OCI-M2 (cell line): ENCODE measurements around the gene JAZF1.
"Not testable (repeated sequence)": the region's sequence is repeated elsewhere in the genome, so short reads cannot be mapped to it uniquely, and the experiment has no call there.

Source experiments
- DNase-seq: peaks from one replicate; lab custom pipeline; 2025; ENCODE audit not compliant: unreplicated experiment; lab: John Stamatoyannopoulos, UW

The JAZF1 gene

DNA sequence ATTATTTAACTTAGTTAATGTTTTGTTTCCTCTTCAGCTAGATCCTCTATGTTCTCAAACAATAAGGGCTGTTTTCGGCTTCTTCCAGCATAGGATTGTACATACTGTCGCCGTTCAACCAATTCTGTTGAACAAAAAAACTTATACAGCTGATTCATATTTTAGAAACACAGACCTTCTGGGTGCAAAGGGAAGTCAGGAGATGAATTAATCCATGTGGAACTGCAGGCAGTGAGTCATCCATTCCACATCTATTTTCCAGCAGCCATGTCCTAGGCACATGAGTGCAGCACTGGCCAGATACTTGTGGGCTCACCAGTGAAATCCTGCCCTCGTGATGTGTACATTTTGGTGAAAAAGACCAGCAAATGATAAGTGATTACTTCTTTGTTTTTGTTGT, 163.2 kb downstream of the JAZF1 start:
- DNase-seq, result no peak

- no peak for DNase-seq
These were observed 164.3 kb downstream of the JAZF1 start for GRCh38 chr7:28016297-28016696.

- DNase-seq, result no peak
These were observed 165.4 kb downstream of the JAZF1 start for GRCh38 chr7:28015169-28015568.

DNA sequence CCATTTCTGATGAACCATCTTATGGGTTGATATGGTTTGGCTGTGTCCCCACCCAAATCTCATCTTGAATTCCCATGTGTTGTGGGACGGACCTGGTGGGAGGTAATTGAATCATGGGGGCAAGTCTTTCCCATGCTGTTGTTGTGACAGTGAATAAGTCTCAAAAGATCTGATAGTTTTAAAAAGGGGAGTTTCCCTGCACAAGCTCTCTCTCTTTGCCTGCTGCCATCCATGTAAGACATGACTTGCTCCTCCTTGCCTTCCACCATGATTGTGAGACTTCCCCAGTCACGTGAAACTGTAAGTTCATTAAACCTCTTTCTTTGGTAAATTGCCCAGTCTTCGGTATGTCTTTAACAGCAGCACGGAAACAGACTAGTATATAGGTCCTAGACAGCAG, 166.3 kb downstream of the JAZF1 start:
- DNase-seq, result not testable (repeated sequence)

GRCh38 chr7:28013441-28013840, 167.2 kb downstream of the JAZF1 start:
- DNase-seq, result no peak

DNA sequence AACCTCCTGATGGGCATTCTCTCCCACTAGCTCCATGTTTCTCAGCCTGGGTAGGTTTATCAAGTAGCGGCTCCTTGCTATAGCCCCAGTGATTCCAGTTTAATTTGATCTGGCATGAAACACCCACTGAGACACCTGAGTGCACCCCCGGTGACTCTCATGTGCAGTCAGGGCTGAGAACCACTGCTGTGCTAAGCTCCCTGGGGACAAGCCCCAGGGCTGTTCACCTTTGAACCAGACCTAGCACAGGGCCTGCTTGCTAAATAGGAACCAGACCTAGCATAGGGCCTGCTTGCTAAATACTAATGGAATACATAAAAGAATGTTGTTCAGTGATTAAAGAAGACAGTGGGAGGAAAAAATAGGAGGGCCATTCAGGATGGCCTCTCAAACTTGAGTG, 167.6 kb downstream of the JAZF1 start:
- no peak for DNase-seq

DNA sequence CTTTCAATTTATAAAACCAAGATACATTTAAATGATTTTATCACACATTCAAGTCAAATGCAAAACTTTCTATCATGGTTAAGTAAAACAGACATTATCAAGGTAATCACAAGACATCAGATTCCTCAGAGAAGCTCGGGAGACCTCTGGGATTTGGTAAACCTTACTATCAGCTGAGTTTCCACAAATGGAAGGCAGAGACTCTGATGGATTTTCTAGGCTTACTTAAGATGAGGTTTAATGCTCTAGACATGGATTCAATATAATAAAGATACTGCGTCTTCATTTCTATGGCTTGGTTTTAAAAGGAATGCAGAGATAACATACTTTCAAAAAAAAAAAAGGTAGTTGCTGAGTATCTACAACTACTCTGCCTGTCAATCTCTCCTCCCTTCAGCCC, 171.7 kb downstream of the JAZF1 start:
- no peak for DNase-seq

GRCh38 chr7:28008171-28008570, 172.4 kb downstream of the JAZF1 start:
- DNase-seq, result no peak

GRCh38 chr7:28006491-28006890, 174.1 kb downstream of the JAZF1 start:
- DNase-seq, result no peak

DNA sequence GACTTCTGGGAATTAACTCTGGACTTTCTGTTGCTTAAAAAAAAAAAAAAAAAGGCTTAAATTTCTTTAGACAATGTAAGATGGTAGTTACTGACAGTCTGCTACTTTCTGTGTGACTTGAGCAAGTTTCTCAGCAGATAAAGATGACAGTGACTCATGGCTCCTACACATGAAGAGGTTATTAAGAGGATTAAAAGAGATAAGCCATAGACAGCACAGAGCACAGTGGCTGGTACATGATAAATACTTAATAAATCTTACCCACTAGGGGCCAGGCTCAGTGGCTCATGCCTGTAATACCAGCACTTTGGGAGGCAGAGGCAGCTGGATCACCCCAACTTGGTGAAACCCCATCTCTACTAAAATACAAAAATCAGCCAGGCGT, 174.8 kb downstream of the JAZF1 start:
- no peak for DNase-seq

DNA sequence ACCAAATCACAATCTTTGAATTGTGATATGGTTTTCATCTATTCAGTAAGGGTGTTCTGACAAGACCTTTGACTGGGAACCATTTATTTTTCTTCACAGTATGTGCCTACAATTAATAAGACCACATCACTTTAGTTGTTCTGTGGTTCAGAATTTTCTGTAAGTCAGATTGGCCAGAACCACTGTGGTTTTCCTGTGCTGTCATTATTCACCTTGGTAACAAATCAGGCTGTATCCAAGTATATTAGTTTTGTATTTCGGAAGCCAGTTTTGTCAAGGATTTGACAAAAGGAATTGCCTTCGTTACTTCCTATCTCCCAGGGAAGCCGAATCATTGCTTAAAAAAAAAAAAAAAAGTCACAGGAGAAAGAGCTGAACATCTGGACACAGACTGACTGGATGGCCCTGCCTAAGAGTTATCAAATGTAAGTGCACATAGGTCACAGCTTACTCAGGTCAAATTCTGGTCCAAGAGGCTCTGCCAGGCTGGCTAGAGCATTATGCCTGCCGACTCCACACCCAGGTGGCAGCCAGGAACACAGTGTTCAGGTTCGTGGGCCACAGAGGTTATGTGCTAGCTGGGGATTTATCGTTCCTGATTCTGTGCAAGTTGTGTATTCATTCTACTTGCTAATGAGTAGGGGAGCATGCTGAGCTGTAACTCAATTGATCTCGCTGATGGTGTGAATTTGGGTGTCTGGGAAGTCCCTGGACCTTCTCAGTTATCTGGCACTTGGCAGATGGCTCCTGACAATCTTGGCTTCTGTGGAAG, 175.3 kb downstream of the JAZF1 start:
- no peak for DNase-seq

GRCh38 chr7:28003408-28003807, 177.2 kb downstream of the JAZF1 start:
- DNase-seq, result no peak

DNA sequence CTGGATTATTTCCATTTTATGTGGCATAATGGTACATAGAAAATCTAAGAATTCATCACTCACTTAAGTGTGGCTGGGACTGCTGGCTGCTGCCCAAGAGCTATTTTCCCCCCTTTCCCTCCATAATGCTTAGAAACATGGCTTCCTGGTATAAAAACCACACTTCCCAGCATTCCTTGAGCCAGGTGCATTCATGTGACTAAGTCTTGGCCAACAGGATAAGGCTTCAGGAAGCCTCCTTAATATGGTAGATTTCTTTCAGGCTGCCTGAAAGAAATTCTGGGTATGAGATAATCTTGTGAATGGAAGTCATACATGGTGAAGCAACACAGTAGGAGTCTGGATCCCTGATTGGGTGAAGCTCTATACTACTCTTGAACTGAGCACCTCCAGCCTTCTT, 178.0 kb downstream of the JAZF1 start:
- DNase-seq, result no peak

DNA sequence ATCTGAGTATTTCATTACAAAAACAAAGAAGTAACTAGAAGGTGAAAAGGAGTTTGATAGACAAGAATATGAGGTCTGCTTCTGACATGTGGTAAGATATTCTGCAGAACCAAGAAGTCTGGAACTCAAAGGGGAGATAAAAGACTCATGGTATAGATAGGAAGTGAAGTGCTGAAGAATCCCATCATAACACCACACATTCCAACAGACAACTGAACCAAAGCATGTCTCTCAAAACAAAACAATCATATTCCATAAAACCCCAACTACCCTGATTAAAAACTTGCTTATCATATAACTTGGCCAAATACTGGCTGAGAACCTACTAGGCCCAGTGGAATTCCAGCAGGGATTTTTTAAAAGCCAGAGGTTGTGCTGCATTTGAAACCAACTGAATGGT, 178.7 kb downstream of the JAZF1 start:
- no peak for DNase-seq

DNA sequence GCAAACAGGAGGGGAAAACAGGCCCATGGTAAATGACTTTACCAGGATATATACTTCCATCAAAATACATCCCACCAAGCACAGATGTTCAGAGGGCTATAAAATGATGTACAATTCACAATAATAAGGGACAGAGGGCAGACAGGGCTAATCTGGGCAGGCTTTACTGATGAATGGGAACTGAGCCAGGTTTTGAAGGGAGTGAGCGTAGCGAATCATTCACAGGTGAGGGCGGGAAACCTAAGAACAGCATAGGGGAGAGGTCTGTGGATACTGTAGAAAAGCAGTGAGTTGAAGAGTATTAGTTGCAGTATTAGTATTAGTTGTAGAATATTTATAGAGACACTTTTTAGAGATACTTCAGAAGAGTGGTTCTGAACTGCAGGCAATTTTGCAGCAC, 180.8 kb downstream of the JAZF1 start:
- no peak for DNase-seq

- DNase-seq, result no peak
These were observed 182.2 kb downstream of the JAZF1 start for GRCh38 chr7:27998382-27998781.

GRCh38 chr7:27997188-27997707, 183.3 kb downstream of the JAZF1 start:
- DNase-seq, result no peak

DNA sequence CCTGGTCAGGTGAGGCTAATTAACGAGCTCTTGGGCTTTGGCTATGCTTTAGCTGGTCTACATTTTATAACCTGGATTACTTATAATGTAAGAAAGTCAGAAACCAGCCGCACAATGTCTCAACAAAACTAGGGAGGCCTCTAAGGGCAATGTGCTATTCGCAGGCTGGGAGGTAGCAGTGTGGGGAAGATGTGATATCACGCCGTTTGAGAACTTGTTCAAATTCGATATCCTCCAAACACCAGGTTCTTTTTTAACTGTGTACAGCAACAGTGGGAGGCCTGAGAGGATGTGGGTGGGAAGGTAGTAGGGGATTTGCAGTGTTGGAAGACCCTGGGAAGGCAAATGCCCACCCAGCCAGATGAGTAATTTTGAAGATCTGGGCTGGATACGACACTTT, 184.5 kb downstream of the JAZF1 start:
- no peak for DNase-seq

DNA sequence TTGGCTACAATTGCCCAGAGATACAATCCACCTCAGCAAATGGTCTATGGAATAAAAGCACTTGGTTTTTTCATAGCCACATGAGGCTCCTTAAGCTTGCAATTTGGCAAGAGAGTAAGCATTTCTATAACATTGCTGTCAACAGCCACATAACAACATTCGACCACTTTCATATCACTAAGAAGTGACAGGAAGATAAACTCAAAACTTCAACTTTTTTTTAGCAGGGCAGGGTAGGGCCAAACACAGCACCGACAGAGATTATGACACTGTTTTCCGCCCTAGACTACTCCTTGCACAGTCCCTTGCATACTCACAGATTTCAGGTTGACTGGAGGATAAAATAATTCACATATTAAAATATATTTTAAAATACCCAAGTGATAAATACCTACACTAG, 185.4 kb downstream of the JAZF1 start:
- DNase-seq, result no peak

DNA sequence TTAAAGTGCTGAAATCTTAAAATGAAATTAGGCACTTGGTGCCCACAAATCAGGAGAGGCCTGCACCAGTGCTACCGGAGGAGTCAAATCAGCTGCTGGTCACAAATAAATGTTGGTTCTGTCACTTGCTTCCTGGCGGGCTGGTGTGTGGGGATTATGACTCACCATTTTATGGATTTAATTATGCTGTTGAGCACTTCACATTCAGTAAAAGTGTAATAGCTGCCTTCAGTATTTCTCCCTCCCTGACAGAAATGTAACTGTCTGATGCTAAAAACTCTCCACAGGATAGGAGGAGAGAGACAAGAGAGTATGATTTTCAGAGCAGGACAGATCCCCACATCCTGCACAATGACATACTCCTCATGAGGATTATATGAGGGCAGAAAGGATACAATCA, 186.0 kb downstream of the JAZF1 start:
- no peak for DNase-seq

- DNase-seq, result no peak
These were observed 187.7 kb downstream of the JAZF1 start for GRCh38 chr7:27992755-27993493.

GRCh38 chr7:27992097-27992496, 188.5 kb downstream of the JAZF1 start:
- DNase-seq, result no peak
